ENCODE data around the gene RPTOR. TPM values are rescaled to one million over a fixed set of nuclear protein-coding genes. Genes with fewer than 3 reads are reported as not detected.

RPTOR gene
- polyA plus RNA-seq, 1 donor from 2014 or later: 8.0 TPM

DNA sequence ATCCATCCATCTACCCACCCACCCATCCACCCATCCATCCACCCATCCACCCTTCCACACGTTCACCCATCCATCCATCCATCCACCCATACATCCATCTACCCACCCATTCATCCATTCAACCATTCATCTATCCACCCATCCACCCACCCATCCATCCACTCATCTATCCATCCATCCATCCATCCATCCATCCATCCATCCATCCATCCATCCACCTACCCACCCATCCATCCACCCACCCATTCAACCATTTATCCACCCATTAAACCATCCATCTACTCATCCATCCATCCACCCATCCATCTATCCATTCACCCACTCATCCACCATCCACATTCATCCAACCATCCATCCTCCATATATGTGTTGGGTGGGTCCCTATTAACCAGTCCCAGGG is 26.2 kb upstream of the RPTOR start:
- Histone ChIP-seq H3K27me3 (ENCODE audit: insufficient read depth, low read depth, low read length) (no peaks in the 10 kb centered on the region), H3K9me2 (ENCODE audit: insufficient read depth, low read length) (no peaks in the 10 kb centered on the region), H3F3A (ENCODE audit: insufficient read depth, low read length, poor library complexity, severe bottlenecking) (no peaks in the 10 kb centered on the region), H2AFZ (ENCODE audit: low read depth, low read length) (no peak overlapping the region), H3K79me2 (replicated peaks; ENCODE audit: insufficient read depth, low read length) (no peaks in the 10 kb centered on the region), H3K4me3 (ENCODE audit: low read length) (no peak overlapping the region), H3K9me3 (ENCODE audit: low read length) (no peaks in the 10 kb centered on the region), H3K4me2 (ENCODE audit: low read length) (no peak overlapping the region), H3K9ac (ENCODE audit: low read length) (no peak overlapping the region), H3K36me3 (ENCODE audit: insufficient read depth, low read length) (no peaks in the 10 kb centered on the region), H3K27ac (ENCODE audit: low read length) (no peak overlapping the region), H4K20me1 (ENCODE audit: insufficient read depth) (no peaks in the 10 kb centered on the region)
- no peak for TF ChIP-seq TAF1 (IDR thresholded peaks at IDR 0.05; ENCODE audit: low read depth)
- TF ChIP-seq, protein P1, sequence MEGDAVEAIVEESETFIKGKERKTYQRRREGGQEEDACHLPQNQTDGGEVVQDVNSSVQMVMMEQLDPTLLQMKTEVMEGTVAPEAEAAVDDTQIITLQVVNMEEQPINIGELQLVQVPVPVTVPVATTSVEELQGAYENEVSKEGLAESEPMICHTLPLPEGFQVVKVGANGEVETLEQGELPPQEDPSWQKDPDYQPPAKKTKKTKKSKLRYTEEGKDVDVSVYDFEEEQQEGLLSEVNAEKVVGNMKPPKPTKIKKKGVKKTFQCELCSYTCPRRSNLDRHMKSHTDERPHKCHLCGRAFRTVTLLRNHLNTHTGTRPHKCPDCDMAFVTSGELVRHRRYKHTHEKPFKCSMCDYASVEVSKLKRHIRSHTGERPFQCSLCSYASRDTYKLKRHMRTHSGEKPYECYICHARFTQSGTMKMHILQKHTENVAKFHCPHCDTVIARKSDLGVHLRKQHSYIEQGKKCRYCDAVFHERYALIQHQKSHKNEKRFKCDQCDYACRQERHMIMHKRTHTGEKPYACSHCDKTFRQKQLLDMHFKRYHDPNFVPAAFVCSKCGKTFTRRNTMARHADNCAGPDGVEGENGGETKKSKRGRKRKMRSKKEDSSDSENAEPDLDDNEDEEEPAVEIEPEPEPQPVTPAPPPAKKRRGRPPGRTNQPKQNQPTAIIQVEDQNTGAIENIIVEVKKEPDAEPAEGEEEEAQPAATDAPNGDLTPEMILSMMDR (IDR thresholded peaks at IDR 0.05; ENCODE audit: poor library complexity, severe bottlenecking): no peak
- TF ChIP-seq REST (IDR thresholded peaks at IDR 0.05; ENCODE audit: borderline replicate concordance): no peak
- TF ChIP-seq EZH2 (IDR thresholded peaks at IDR 0.05; ENCODE audit: borderline replicate concordance, insufficient read depth, low read length, poor library complexity, severe bottlenecking): no peak
- no peak for TF ChIP-seq POLR2AphosphoS5 (IDR thresholded peaks at IDR 0.05)
- TF ChIP-seq SMC3 (conservative IDR thresholded peaks at IDR 0.05; ENCODE audit: poor library complexity): no peak

GRCh38 chr17:80519091-80519781 is 25.4 kb upstream of the RPTOR start:
- Histone ChIP-seq H3K36me3 (ENCODE audit: insufficient read depth, low read length) (no peaks in the 10 kb centered on the region), H3K27ac (ENCODE audit: low read length) (no peak overlapping the region), H3K9ac (ENCODE audit: low read length) (no peak overlapping the region), H3K9me3 (ENCODE audit: low read length) (no peaks in the 10 kb centered on the region), H4K20me1 (ENCODE audit: insufficient read depth) (no peaks in the 10 kb centered on the region), H3K9me2 (ENCODE audit: insufficient read depth, low read length) (no peaks in the 10 kb centered on the region), H3K27me3 (ENCODE audit: insufficient read depth, low read depth, low read length) (no peaks in the 10 kb centered on the region), H3K4me3 (ENCODE audit: low read length) (no peak overlapping the region), H3F3A (ENCODE audit: insufficient read depth, low read length, poor library complexity, severe bottlenecking) (no peaks in the 10 kb centered on the region), H3K79me2 (replicated peaks; ENCODE audit: insufficient read depth, low read length) (no peaks in the 10 kb centered on the region), H3K4me2 (ENCODE audit: low read length) (no peak overlapping the region), H2AFZ (ENCODE audit: low read depth, low read length) (no peak overlapping the region)
- no peak for TF ChIP-seq POLR2AphosphoS5 (IDR thresholded peaks at IDR 0.05)
- no peak for TF ChIP-seq MXI1 (conservative IDR thresholded peaks at IDR 0.05; ENCODE audit: poor library complexity, severe bottlenecking)
- no peak for TF ChIP-seq SMC3 (conservative IDR thresholded peaks at IDR 0.05; ENCODE audit: poor library complexity)
- no peak for TF ChIP-seq RAD21 (conservative IDR thresholded peaks at IDR 0.05)
- TF ChIP-seq EZH2 (IDR thresholded peaks at IDR 0.05; ENCODE audit: borderline replicate concordance, insufficient read depth, low read length, poor library complexity, severe bottlenecking): no peak
- TF ChIP-seq EP300 (conservative IDR thresholded peaks at IDR 0.05; ENCODE audit: poor library complexity, severe bottlenecking): no peak
- TF ChIP-seq TAF1 (IDR thresholded peaks at IDR 0.05; ENCODE audit: low read depth): no peak
- no peak for TF ChIP-seq REST (IDR thresholded peaks at IDR 0.05; ENCODE audit: borderline replicate concordance)
- TF ChIP-seq, protein P1 (IDR thresholded peaks at IDR 0.05; ENCODE audit: poor library complexity, severe bottlenecking): no peak
